ENCODE results near the gene POLR3A. TPM values are rescaled to one million over a fixed set of nuclear protein-coding genes. Genes with fewer than 3 reads are reported as not detected.
A peak's percentile ranks its signal among the peaks of the same experiment; 100 is the strongest.

POLR3A gene
- total and polyA plus RNA-seq, 2 donors: 5.6 to 9.4 TPM

- Histone ChIP-seq H3K36me3 (ENCODE audit: control insufficient read depth in 2 of 2, insufficient read depth in 2 of 2, low read length in 1 of 2) (peaks cover 10% of the 10 kb centered on the region in 2 donors), H3K4me3 (ENCODE audit: low read length in 2 of 2) (no peak overlapping the region), H3K27me3 (ENCODE audit: control insufficient read depth in 2 of 2, insufficient read depth in 1 of 2, low read length in 1 of 2) (no peaks in the 10 kb centered on the region), H3K4me1 (ENCODE audit: control insufficient read depth in 2 of 2, insufficient read depth in 2 of 2, low read length in 2 of 2) (no peaks in the 10 kb centered on the region), H3K27ac (ENCODE audit: low read depth in 1 of 2, low read length in 1 of 2) (peak overlapping the region in 1 of 2 donors; percentile 11), H3K9me3 (ENCODE audit: control insufficient read depth in 2 of 2, insufficient read depth in 1 of 2, low read length in 1 of 2) (no peaks in the 10 kb centered on the region)
- DNase-seq (ENCODE audit: low read depth in 6 of 9, low spot score in 9 of 9): no peak
- WGBS: 98% methylated on average over 3 of the region's 3 CpGs
These were observed 57.5 kb downstream of the POLR3A start for GRCh38 chr10:77971804-77972144.

DNA sequence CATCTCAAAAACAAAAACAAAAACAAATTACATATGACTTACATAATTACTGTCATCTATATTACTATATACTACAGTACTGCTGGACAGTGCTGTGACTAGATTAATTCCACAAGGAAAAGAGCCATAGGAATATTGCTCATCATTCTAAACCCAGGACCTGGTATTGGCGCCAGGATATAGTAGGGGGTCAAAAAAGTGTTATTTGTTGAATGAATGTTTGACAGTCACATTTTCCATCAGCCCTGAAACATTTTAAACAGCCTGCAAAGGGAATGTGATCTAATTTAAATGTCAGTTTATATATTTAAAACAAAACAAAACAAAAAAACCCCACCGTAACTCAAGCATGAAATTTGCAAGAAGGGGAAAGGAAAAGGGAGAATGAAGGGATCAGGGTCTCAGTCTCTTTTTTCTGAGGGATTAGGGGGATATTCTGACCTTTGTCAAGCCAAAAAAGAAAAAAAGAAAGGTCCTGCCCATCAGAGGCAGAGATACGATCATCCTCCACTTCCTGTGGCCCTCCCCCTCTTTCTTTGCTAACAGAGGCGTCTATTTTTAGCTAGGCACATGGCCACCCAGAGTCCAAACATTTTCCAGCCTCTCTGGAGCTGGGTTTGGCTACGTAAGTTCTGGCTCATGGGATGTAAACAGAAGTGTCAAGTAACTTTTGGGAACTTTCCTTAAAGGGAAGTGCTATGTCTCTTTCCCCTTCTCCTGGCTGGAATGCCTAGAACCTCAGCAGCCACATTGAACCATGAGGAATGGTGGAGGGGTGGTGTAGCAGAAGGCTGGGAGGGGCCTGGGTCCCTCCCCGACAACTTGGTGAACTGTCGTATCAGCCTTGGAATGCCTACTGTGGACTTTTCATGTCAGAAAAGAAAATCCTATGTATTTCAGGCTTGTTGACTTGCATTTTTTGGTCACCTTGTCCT, 58.2 kb downstream of the POLR3A start:
- Histone ChIP-seq H3K27ac (ENCODE audit: low read depth in 1 of 2, low read length in 1 of 2) (peak overlapping the region; percentile 1 to 11), H3K4me1 (ENCODE audit: control insufficient read depth in 2 of 2, insufficient read depth in 2 of 2, low read length in 2 of 2) (no peaks in the 10 kb centered on the region), H3K27me3 (ENCODE audit: control insufficient read depth in 2 of 2, insufficient read depth in 1 of 2, low read length in 1 of 2) (no peaks in the 10 kb centered on the region), H3K36me3 (ENCODE audit: control insufficient read depth in 2 of 2, insufficient read depth in 2 of 2, low read length in 1 of 2) (peaks cover 5 to 8% of the 10 kb centered on the region in 2 donors), H3K9me3 (ENCODE audit: control insufficient read depth in 2 of 2, insufficient read depth in 1 of 2, low read length in 1 of 2) (no peaks in the 10 kb centered on the region), H3K4me3 (ENCODE audit: low read length in 2 of 2) (no peak overlapping the region)
- 70% methylated on average over 7 of the region's 7 CpGs for WGBS
- peak in 3 of 9 donors; percentile 4 to 21 (median 4) for DNase-seq (ENCODE audit: low read depth in 6 of 9, low spot score in 9 of 9)

GRCh38 chr10:77969114-77969513, 60.2 kb downstream of the POLR3A start:
- Histone ChIP-seq H3K9me3 (ENCODE audit: control insufficient read depth in 2 of 2, insufficient read depth in 1 of 2, low read length in 1 of 2) (peaks cover 0 to under 1% of the 10 kb centered on the region in 2 donors), H3K27me3 (ENCODE audit: control insufficient read depth in 2 of 2, insufficient read depth in 1 of 2, low read length in 1 of 2) (no peaks in the 10 kb centered on the region), H3K27ac (ENCODE audit: low read depth in 1 of 2, low read length in 1 of 2) (peak overlapping the region in 1 of 2 donors; percentile 49), H3K36me3 (ENCODE audit: control insufficient read depth in 2 of 2, insufficient read depth in 2 of 2, low read length in 1 of 2) (no peaks in the 10 kb centered on the region), H3K4me1 (ENCODE audit: control insufficient read depth in 2 of 2, insufficient read depth in 2 of 2, low read length in 2 of 2) (no peaks in the 10 kb centered on the region), H3K4me3 (ENCODE audit: low read length in 2 of 2) (no peak overlapping the region)
- 96% methylated on average over 4 of the region's 4 CpGs for WGBS
- no peak for DNase-seq (ENCODE audit: low read depth in 6 of 9, low spot score in 9 of 9)

DNA sequence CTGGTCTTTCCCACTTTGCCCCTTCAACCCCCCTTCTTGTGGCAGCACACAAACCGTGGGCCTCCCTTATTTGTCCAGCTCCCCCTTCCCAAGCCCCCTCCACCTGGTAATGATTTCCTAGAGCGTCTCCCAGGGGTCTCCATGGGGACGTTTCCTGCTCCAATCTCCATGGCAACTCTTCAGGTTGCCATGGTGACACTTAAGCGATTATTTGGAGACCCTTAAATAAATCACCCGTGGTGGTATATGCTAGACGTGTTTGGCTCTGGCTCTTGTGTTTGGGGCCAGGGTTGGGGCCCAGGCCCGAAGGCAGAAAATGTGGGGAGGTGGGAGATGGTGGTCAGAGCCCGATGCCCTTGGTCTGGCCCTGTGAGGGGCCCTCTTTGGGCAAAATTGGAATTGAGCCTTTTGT, 61.7 kb downstream of the POLR3A start:
- H3K4me1 ChIP-seq (ENCODE audit: control insufficient read depth in 2 of 2, insufficient read depth in 2 of 2, low read length in 2 of 2): no peaks in the 10 kb centered on the region
- no peak overlapping the region for H3K27ac ChIP-seq (ENCODE audit: low read depth in 1 of 2, low read length in 1 of 2)
- H3K9me3 ChIP-seq (ENCODE audit: control insufficient read depth in 2 of 2, insufficient read depth in 1 of 2, low read length in 1 of 2): peaks cover 0 to 7% of the 10 kb centered on the region in 2 donors
- no peaks in the 10 kb centered on the region for H3K27me3 ChIP-seq (ENCODE audit: control insufficient read depth in 2 of 2, insufficient read depth in 1 of 2, low read length in 1 of 2)
- H3K36me3 ChIP-seq (ENCODE audit: control insufficient read depth in 2 of 2, insufficient read depth in 2 of 2, low read length in 1 of 2): no peaks in the 10 kb centered on the region
- WGBS: 74% methylated on average over 8 of the region's 8 CpGs
- DNase-seq (ENCODE audit: low read depth in 6 of 9, low spot score in 9 of 9): no peak
- no peak overlapping the region for H3K4me3 ChIP-seq (ENCODE audit: low read length in 2 of 2)

GRCh38 chr10:77965294-77965693, 64.0 kb downstream of the POLR3A start:
- no peaks in the 10 kb centered on the region for H3K27me3 ChIP-seq (ENCODE audit: control insufficient read depth in 2 of 2, insufficient read depth in 1 of 2, low read length in 1 of 2)
- no peak overlapping the region for H3K4me3 ChIP-seq (ENCODE audit: low read length in 2 of 2)
- DNase-seq (ENCODE audit: low read depth in 6 of 9, low spot score in 9 of 9): no peak
- no peaks in the 10 kb centered on the region for H3K4me1 ChIP-seq (ENCODE audit: control insufficient read depth in 2 of 2, insufficient read depth in 2 of 2, low read length in 2 of 2)
- peaks cover 0 to 7% of the 10 kb centered on the region in 2 donors for H3K9me3 ChIP-seq (ENCODE audit: control insufficient read depth in 2 of 2, insufficient read depth in 1 of 2, low read length in 1 of 2)
- no peaks in the 10 kb centered on the region for H3K36me3 ChIP-seq (ENCODE audit: control insufficient read depth in 2 of 2, insufficient read depth in 2 of 2, low read length in 1 of 2)
- WGBS: 95% methylated on average over 5 of the region's 5 CpGs
- no peak overlapping the region for H3K27ac ChIP-seq (ENCODE audit: low read depth in 1 of 2, low read length in 1 of 2)

- peaks cover 0 to 7% of the 10 kb centered on the region in 2 donors for H3K9me3 ChIP-seq (ENCODE audit: control insufficient read depth in 2 of 2, insufficient read depth in 1 of 2, low read length in 1 of 2)
- 94% methylated on average over 1 of the region's 1 CpG for WGBS
- H3K27ac ChIP-seq (ENCODE audit: low read depth in 1 of 2, low read length in 1 of 2): no peak overlapping the region
- H3K4me3 ChIP-seq (ENCODE audit: low read length in 2 of 2): no peak overlapping the region
- H3K4me1 ChIP-seq (ENCODE audit: control insufficient read depth in 2 of 2, insufficient read depth in 2 of 2, low read length in 2 of 2): no peaks in the 10 kb centered on the region
- no peaks in the 10 kb centered on the region for H3K36me3 ChIP-seq (ENCODE audit: control insufficient read depth in 2 of 2, insufficient read depth in 2 of 2, low read length in 1 of 2)
- no peaks in the 10 kb centered on the region for H3K27me3 ChIP-seq (ENCODE audit: control insufficient read depth in 2 of 2, insufficient read depth in 1 of 2, low read length in 1 of 2)
- no peak for DNase-seq (ENCODE audit: low read depth in 6 of 9, low spot score in 9 of 9)
These were observed 64.5 kb downstream of the POLR3A start for GRCh38 chr10:77964811-77965210.

GRCh38 chr10:77963901-77964300, 65.4 kb downstream of the POLR3A start:
- no peak overlapping the region for H3K4me3 ChIP-seq (ENCODE audit: low read length in 2 of 2)
- DNase-seq (ENCODE audit: low read depth in 6 of 9, low spot score in 9 of 9): no peak
- H3K27ac ChIP-seq (ENCODE audit: low read depth in 1 of 2, low read length in 1 of 2): no peak overlapping the region
- 97% methylated on average over 7 of the region's 7 CpGs for WGBS
- H3K9me3 ChIP-seq (ENCODE audit: control insufficient read depth in 2 of 2, insufficient read depth in 1 of 2, low read length in 1 of 2): peaks cover 0 to 7% of the 10 kb centered on the region in 2 donors
- no peaks in the 10 kb centered on the region for H3K27me3 ChIP-seq (ENCODE audit: control insufficient read depth in 2 of 2, insufficient read depth in 1 of 2, low read length in 1 of 2)
- H3K4me1 ChIP-seq (ENCODE audit: control insufficient read depth in 2 of 2, insufficient read depth in 2 of 2, low read length in 2 of 2): no peaks in the 10 kb centered on the region
- H3K36me3 ChIP-seq (ENCODE audit: control insufficient read depth in 2 of 2, insufficient read depth in 2 of 2, low read length in 1 of 2): no peaks in the 10 kb centered on the region

- no peaks in the 10 kb centered on the region for H3K27me3 ChIP-seq (ENCODE audit: control insufficient read depth in 2 of 2, insufficient read depth in 1 of 2, low read length in 1 of 2)
- WGBS: 93% methylated on average over 7 of the region's 7 CpGs
- DNase-seq (ENCODE audit: low read depth in 6 of 9, low spot score in 9 of 9): no peak
These were observed 66.8 kb downstream of the POLR3A start for GRCh38 chr10:77962350-77963146.

GRCh38 chr10:77961668-77962067, 67.6 kb downstream of the POLR3A start:
- Histone ChIP-seq H3K9me3 (ENCODE audit: control insufficient read depth in 2 of 2, insufficient read depth in 1 of 2, low read length in 1 of 2) (peaks cover 0 to 7% of the 10 kb centered on the region in 2 donors), H3K36me3 (ENCODE audit: control insufficient read depth in 2 of 2, insufficient read depth in 2 of 2, low read length in 1 of 2) (no peaks in the 10 kb centered on the region), H3K4me1 (ENCODE audit: control insufficient read depth in 2 of 2, insufficient read depth in 2 of 2, low read length in 2 of 2) (no peaks in the 10 kb centered on the region), H3K4me3 (ENCODE audit: low read length in 2 of 2) (no peak overlapping the region), H3K27me3 (ENCODE audit: control insufficient read depth in 2 of 2, insufficient read depth in 1 of 2, low read length in 1 of 2) (no peaks in the 10 kb centered on the region), H3K27ac (ENCODE audit: low read depth in 1 of 2, low read length in 1 of 2) (no peak overlapping the region)
- DNase-seq (ENCODE audit: low read depth in 6 of 9, low spot score in 9 of 9): no peak
- WGBS: 95% methylated on average over 6 of the region's 6 CpGs

More at GRCh38 chr10:77962350-77963146, 66.8 kb downstream of the POLR3A start:
- no peaks in the 10 kb centered on the region for H3K4me1 ChIP-seq (ENCODE audit: control insufficient read depth in 2 of 2, insufficient read depth in 2 of 2, low read length in 2 of 2)
- H3K9me3 ChIP-seq (ENCODE audit: control insufficient read depth in 2 of 2, insufficient read depth in 1 of 2, low read length in 1 of 2): peaks cover 0 to 7% of the 10 kb centered on the region in 2 donors
- no peak overlapping the region for H3K27ac ChIP-seq (ENCODE audit: low read depth in 1 of 2, low read length in 1 of 2)
- H3K36me3 ChIP-seq (ENCODE audit: control insufficient read depth in 2 of 2, insufficient read depth in 2 of 2, low read length in 1 of 2): no peaks in the 10 kb centered on the region
- H3K4me3 ChIP-seq (ENCODE audit: low read length in 2 of 2): no peak overlapping the region

Measured in thymus (tissue), 11 donors.